ENCODE results near the gene ZNF101. TPM values are rescaled to one million over a fixed set of nuclear protein-coding genes. Genes with fewer than 3 reads are reported as not detected.

ZNF101 gene
- 10 to 100 TPM; 96.3 to 97.2 TPM for total RNA-seq

DNA sequence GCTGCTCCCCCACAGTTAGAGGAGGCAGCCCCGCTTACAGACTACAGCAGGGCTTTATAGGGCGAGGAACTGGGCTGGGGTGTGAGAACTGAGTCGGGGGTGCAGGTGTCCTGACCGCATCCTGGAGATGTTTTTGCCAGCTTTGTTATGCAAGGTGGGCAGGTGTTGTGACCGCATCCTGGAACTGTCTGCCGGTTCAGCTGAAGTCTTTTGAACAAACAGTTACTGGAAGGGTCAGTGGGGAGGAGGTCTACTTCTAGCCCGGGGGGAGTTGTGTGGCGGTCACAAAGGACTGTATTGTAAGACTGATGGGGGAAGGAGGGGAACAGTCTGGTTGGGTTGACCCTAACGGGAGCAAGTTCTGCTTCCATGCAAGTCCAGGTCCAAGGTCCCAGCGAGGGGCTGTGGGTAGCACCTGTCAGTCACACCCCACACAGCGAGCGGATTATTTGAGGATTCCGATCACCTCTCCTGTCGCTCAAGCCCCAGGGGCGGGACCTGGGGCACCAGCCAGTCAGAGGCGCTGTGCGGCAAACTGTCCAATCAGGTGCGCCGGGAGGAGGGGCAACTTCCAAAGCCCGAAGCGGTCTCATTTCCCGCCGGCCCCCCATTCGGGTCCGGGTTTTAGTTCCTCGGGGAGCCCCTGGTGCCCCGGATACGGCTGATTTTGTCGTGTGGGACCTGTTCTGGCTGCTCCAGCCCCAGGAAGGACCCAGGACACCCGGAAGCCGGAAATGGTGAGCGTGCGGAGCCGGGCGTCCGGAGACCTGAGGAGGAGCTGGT lies at the start of gene ZNF101:
Gene ZNF101, plus strand, starts transcription at position 610 of the 783 bp plus-strand sequence. Its CDS starts 125 bp downstream, at position 735.
- ChIA-PET CTCF (interaction anchor here (0.6 to 1.3 kb wide), 5 partner anchors 8 to 138 kb away, joined by 3 to 4 read pairs (median 3); no protein-coding TSS in a partner anchor), POLR2A (interaction anchor here (0.6 to 1.6 kb wide), 3 partner anchors 65 to 1833 kb away, joined by 3 to 5 read pairs (median 3); partner anchors contain the start of genes ZNF14 and ZNF93)
- H3K4me3 Mint-ChIP-seq, result peak within 1 kb of the TSS; percentile 76
- H3K27me3 Mint-ChIP-seq, result no peaks in the 10 kb centered on the region
- H3K9me3 Mint-ChIP-seq, result peaks cover 10% of the 10 kb centered on the region
- peak; percentile 96 for DNase-seq
- peak within 1 kb of the TSS; percentile 97 for H3K27ac Mint-ChIP-seq
- peaks cover 33% of the 10 kb centered on the region for H3K4me1 Mint-ChIP-seq
- peaks cover 65% of the 10 kb centered on the region for H3K36me3 Mint-ChIP-seq (ENCODE audit: low read depth)

DNA sequence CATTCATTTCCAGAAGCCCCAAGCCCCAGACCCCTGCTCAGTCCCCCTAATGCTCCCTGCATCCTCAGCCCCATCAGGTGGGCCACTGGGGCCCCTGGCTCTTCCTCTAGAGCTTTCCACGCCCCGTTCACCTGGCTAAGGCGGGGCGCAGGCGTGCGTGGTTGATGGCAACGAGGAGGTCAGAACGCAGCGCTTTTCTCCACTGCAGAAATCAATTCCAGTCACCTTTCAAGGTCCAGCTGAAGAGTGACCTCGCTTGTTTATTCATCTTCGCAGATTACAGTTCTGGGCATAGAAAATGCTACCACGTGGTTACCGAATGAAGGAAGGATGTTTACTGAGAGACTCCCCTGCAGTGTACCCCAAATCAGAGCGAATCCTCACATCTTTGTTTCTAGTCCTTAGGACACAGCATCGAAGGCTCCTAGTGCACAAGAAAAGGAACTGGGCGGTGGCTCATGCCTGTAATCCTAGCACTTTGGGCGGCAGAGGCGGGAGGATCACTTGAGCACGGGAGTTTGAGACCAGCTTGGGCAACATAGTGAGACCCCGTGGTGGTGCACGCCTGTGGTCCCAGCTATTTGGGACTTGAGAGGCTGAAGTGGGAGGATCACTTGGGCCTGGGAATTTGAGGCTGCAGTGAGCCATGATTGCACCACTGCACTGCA lies 49.3 kb upstream of the ZNF101 start:
- ChIA-PET POLR2A (no interaction called here), CTCF (interaction anchor here (2.1 kb wide), 1 partner anchor 25 kb away, joined by 5 read pairs; the partner anchor contains the start of gene GMIP)
- Mint-ChIP-seq H3K27ac (peak overlapping the region; percentile 76), H3K4me3 (peak overlapping the region; percentile 95), H3K9me3 (no peaks in the 10 kb centered on the region), H3K4me1 (peaks cover 45% of the 10 kb centered on the region), H3K27me3 (no peaks in the 10 kb centered on the region), H3K36me3 (ENCODE audit: low read depth) (peaks cover 37% of the 10 kb centered on the region)
- no peak for DNase-seq

DNA sequence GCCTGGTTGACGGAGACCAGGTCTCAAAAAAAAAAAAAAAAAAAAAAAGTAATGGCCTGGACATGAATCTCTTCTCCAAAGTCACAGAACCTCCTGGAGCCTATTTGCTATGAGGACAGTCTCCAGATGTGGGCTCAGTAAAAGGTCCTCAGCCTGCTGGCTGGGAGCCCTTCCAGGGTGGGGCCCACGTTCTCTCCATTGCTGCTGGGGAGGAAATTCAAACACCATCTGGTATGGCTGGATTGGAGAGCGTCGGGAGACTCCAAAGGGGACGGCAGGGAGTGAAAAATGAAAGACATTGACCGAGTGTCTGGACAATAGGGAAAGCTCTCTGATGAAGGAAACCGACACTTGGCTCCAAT lies 48.8 kb upstream of the ZNF101 start:
- Mint-ChIP-seq H3K36me3 (ENCODE audit: low read depth) (peaks cover 39% of the 10 kb centered on the region), H3K27me3 (no peaks in the 10 kb centered on the region), H3K4me1 (peaks cover 46% of the 10 kb centered on the region), H3K27ac (no peak overlapping the region), H3K9me3 (no peaks in the 10 kb centered on the region), H3K4me3 (no peak overlapping the region)
- DNase-seq, result no peak
- CTCF ChIA-PET, result interaction anchor here (1.1 to 2.1 kb wide), 3 partner anchors 9 to 24 kb away, joined by 4 to 5 read pairs (median 5); partner anchors contain the start of gene GMIP
- POLR2A ChIA-PET, result no interaction called here

GRCh38 chr19:19623383-19623782 lies 45.3 kb upstream of the ZNF101 start:
- peaks cover 37% of the 10 kb centered on the region for H3K4me1 Mint-ChIP-seq
- H3K27ac Mint-ChIP-seq, result no peak overlapping the region
- POLR2A ChIA-PET, result no interaction called here
- H3K9me3 Mint-ChIP-seq, result no peaks in the 10 kb centered on the region
- CTCF ChIA-PET, result interaction anchor here (0.7 to 1.3 kb wide), 3 partner anchors 12 to 47 kb away, joined by 3 to 5 read pairs (median 4); no protein-coding TSS in a partner anchor
- H3K27me3 Mint-ChIP-seq, result no peaks in the 10 kb centered on the region
- no peak overlapping the region for H3K4me3 Mint-ChIP-seq
- DNase-seq, result no peak
- H3K36me3 Mint-ChIP-seq (ENCODE audit: low read depth), result peaks cover 37% of the 10 kb centered on the region

GRCh38 chr19:19624032-19624570 lies 44.5 kb upstream of the ZNF101 start:
- ChIA-PET CTCF (interaction anchor here (1.2 kb wide), 1 partner anchor 38 kb away, joined by 3 read pairs; no protein-coding TSS in a partner anchor), POLR2A (no interaction called here)
- Mint-ChIP-seq H3K36me3 (ENCODE audit: low read depth) (peaks cover 39% of the 10 kb centered on the region), H3K27ac (no peak overlapping the region), H3K4me1 (peaks cover 34% of the 10 kb centered on the region), H3K27me3 (no peaks in the 10 kb centered on the region), H3K4me3 (no peak overlapping the region), H3K9me3 (no peaks in the 10 kb centered on the region)
- no peak for DNase-seq

DNA sequence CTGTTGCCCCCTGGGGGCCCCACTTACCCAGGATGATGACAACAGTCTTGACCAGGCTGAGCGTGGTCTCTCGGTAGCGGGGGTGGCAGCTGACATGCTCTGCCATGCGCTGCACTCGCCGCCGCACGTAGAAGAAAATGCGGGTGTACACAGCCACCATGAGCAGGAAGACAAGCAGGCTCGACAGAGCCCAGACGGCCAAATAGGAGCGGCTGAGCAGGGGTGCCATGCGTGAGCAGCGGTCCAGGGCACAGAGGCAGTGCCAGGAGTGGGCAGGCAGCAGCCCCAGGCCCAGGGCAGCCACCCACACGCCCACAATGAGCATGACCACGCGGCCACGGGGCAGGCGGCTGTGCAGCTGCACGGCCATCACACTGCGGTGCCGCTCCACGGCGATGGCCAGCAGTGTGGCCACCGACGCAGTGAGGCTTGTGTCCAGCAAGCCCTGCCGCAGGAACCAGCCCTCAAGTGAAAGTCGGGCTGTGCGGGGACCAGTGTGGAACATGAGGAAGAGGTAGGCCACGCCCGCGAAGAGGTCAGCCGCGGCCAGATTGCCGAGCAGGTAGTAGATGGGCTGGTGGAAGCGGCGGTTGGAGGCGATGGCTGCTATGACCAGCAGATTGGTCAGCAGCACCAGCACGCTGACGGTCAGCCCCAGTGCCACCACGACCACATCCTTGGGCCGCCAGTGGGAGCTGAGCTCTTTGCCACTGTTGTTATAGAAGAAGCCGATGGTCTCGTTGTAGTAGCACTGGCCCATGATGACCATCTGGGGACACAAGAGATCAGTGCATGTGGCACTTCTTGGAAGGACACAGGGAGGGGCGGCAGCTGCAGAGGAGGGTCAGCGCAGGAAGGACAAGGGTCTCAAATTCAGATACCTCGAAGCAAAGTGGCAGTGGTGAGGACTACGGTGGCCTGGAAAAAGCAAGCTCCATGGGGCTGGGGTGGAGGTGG lies 41.8 kb upstream of the ZNF101 start:
- H3K9me3 Mint-ChIP-seq, result no peaks in the 10 kb centered on the region
- ChIA-PET CTCF (interaction anchor here (1.0 to 1.4 kb wide), 2 partner anchors 9 to 95 kb away, joined by 3 to 5 read pairs; partner anchors contain the start of gene PBX4), POLR2A (no interaction called here)
- no peaks in the 10 kb centered on the region for H3K27me3 Mint-ChIP-seq
- peak overlapping the region; percentile 94 for H3K27ac Mint-ChIP-seq
- H3K4me3 Mint-ChIP-seq, result peak overlapping the region; percentile 87
- no peak for DNase-seq
- peaks cover 28% of the 10 kb centered on the region for H3K4me1 Mint-ChIP-seq
- H3K36me3 Mint-ChIP-seq (ENCODE audit: low read depth), result peaks cover 48% of the 10 kb centered on the region

- CTCF ChIA-PET, result interaction anchor here (0.6 to 1.4 kb wide), 4 partner anchors 10 to 488 kb away, joined by 3 to 5 read pairs (median 3); partner anchors contain the start of gene PBX4
- no peaks in the 10 kb centered on the region for H3K27me3 Mint-ChIP-seq
- H3K27ac Mint-ChIP-seq, result peak within 1 kb of the TSS; percentile 94
- H3K4me3 Mint-ChIP-seq, result peak within 1 kb of the TSS; percentile 87
- peaks cover 28% of the 10 kb centered on the region for H3K4me1 Mint-ChIP-seq
- peak; percentile 71 for DNase-seq
- POLR2A ChIA-PET, result interaction anchor here (0.7 kb wide), 1 partner anchor 96 kb away, joined by 4 read pairs; no protein-coding TSS in a partner anchor
- no peaks in the 10 kb centered on the region for H3K9me3 Mint-ChIP-seq
- peaks cover 49% of the 10 kb centered on the region for H3K36me3 Mint-ChIP-seq (ENCODE audit: low read depth)
These were observed 40.8 kb upstream of the ZNF101 start, which contains the start of gene LPAR2 for GRCh38 chr19:19627621-19628500. Gene LPAR2 (minus strand): TSS chr19:19628220. CDS start chr19:19627275, 945 bp downstream.

GRCh38 chr19:19628501-19629134 lies 40.0 kb upstream of the ZNF101 start:
- Mint-ChIP-seq H3K36me3 (ENCODE audit: low read depth) (peaks cover 54% of the 10 kb centered on the region), H3K9me3 (no peaks in the 10 kb centered on the region), H3K4me3 (peak overlapping the region; percentile 71), H3K4me1 (peaks cover 31% of the 10 kb centered on the region), H3K27me3 (no peaks in the 10 kb centered on the region), H3K27ac (peak overlapping the region; percentile 85)
- CTCF ChIA-PET, result interaction anchor here (0.6 to 1.0 kb wide), 4 partner anchors 15 to 489 kb away, joined by 3 to 4 read pairs (median 3); partner anchors contain the start of gene GMIP
- POLR2A ChIA-PET, result interaction anchor here (0.6 to 0.7 kb wide), 2 partner anchors 52 to 96 kb away, joined by 3 to 4 read pairs; no protein-coding TSS in a partner anchor
- DNase-seq, result no peak

DNA sequence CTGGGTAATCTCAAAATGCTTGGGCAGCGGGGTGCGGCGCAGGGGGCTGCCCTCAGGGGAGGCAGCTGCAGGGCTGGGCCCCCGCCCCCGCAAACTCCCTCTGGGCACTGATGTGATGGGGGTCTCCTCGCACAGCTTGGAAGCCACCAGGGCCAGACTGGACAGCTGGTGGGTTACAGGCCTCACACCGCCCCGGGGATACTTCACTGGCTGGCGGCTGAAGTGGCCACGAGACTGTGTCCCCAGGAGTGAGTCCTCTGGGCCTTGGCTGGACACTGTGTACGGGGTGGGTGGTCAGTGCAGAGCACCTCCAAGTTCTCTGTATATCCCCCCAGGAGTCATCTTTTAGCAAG lies 38.6 kb upstream of the ZNF101 start:
- Mint-ChIP-seq H3K27ac (no peak overlapping the region), H3K4me3 (no peak overlapping the region), H3K9me3 (no peaks in the 10 kb centered on the region), H3K36me3 (ENCODE audit: low read depth) (peaks cover 57% of the 10 kb centered on the region), H3K4me1 (peaks cover 35% of the 10 kb centered on the region), H3K27me3 (no peaks in the 10 kb centered on the region)
- DNase-seq, result no peak
- ChIA-PET CTCF (no interaction called here), POLR2A (no interaction called here)

DNA sequence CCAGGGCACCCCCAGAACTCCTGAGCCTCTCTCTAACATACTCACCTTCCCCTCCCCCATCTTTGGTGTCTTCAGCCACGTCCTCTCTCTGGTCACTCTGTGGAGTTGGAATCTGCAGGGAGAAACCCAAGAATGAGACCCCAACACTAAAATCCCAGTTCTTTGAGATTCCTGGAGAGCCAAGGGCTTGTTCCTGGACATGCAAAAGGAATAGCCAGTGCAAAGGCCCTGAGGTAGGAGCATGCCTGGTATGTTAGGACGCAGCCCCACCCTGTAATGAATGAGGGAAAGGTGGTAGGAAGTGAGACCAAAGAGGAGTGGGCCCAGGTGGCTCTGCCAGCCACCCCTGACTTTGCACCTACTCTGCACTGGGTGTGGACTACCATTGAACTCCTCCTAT lies 38.2 kb upstream of the ZNF101 start:
- Mint-ChIP-seq H3K4me3 (no peak overlapping the region), H3K9me3 (no peaks in the 10 kb centered on the region), H3K27me3 (no peaks in the 10 kb centered on the region), H3K27ac (no peak overlapping the region), H3K36me3 (ENCODE audit: low read depth) (peaks cover 61% of the 10 kb centered on the region), H3K4me1 (peaks cover 38% of the 10 kb centered on the region)
- ChIA-PET POLR2A (no interaction called here), CTCF (interaction anchor here (1.1 to 1.3 kb wide), 2 partner anchors 24 to 76 kb away, joined by 3 to 4 read pairs; no protein-coding TSS in a partner anchor)
- DNase-seq, result no peak

- Mint-ChIP-seq H3K4me3 (no peak overlapping the region), H3K27me3 (no peaks in the 10 kb centered on the region), H3K36me3 (ENCODE audit: low read depth) (peaks cover 63% of the 10 kb centered on the region), H3K27ac (no peak overlapping the region), H3K4me1 (peaks cover 37% of the 10 kb centered on the region), H3K9me3 (no peaks in the 10 kb centered on the region)
- POLR2A ChIA-PET, result no interaction called here
- CTCF ChIA-PET, result interaction anchor here (0.9 to 1.3 kb wide), 3 partner anchors 11 to 77 kb away, joined by 3 to 4 read pairs (median 3); no protein-coding TSS in a partner anchor
- DNase-seq, result no peak
These were observed 37.3 kb upstream of the ZNF101 start for GRCh38 chr19:19631346-19631745.
